ENCODE results near the gene ARIH2. TPM values are rescaled to one million over a fixed set of nuclear protein-coding genes. Genes with fewer than 3 reads are reported as not detected.
A peak's percentile ranks its signal among the peaks of the same experiment; 100 is the strongest.

ARIH2 gene
- total and polyA plus RNA-seq, 9 of the 15 experiments (the other 6 are each of a cell fraction or from before 2014, with no cell fraction given), result 27.0 to 120 (median 108) TPM

DNA sequence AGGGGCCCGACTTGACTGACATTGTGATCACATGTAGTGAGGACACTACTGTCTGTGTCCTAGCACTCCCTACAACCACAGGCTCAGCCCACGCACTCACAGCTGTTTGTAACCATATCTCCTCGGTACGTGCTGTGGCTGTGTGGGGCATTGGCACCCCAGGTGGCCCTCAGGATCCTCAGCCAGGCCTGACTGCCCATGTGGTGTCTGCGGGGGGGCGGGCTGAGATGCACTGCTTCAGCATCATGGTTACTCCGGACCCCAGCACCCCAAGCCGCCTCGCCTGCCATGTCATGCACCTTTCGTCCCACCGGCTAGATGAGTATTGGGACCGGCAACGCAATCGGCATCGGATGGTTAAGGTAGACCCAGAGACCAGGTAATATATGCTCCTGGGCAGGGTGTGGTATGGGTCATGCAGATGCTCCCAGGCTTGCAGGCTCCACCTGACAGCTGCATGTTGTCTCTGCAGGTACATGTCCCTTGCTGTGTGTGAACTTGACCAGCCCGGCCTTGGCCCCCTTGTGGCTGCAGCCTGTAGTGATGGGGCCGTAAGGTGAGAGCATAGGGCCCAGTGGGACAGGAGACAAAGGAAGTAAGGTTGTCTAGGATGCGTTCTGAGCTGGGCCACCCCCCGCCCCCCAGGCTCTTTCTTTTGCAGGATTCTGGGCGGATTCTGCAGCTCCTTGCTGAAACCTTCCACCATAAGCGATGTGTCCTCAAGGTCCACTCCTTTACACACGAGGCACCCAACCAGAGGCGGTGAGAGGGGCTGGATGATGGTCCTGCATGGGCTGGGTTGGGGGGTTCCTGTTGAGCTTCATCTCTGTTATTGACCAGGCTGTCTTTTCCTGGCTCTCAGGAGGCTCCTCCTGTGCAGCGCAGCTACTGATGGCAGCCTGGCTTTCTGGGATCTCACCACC is 95.4 kb downstream of the ARIH2 start (continued):
- TF ChIP-seq, protein P1, sequence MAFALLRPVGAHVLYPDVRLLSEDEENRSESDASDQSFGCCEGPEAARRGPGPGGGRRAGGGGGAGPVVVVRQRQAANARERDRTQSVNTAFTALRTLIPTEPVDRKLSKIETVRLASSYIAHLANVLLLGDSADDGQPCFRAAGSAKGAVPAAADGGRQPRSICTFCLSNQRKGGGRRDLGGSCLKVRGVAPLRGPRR (CRISPR knock-in tag; IDR thresholded peaks at IDR 0.05), result no peak
- TF ChIP-seq, protein P2, sequence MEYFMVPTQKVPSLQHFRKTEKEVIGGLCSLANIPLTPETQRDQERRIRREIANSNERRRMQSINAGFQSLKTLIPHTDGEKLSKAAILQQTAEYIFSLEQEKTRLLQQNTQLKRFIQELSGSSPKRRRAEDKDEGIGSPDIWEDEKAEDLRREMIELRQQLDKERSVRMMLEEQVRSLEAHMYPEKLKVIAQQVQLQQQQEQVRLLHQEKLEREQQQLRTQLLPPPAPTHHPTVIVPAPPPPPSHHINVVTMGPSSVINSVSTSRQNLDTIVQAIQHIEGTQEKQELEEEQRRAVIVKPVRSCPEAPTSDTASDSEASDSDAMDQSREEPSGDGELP (CRISPR knock-in tag; IDR thresholded peaks at IDR 0.05; ENCODE audit: borderline replicate concordance), result peak; percentile 83
- TF ChIP-seq XRCC4 (IDR thresholded peaks at IDR 0.05; ENCODE audit: extremely low read depth, insufficient read depth, insufficient read length) (no peak), PCBP1 (IDR thresholded peaks at IDR 0.05; ENCODE audit: low read depth, low read length, poor library complexity, severe bottlenecking) (no peak), ZNF146 (CRISPR knock-in tag; IDR thresholded peaks at IDR 0.05; ENCODE audit: unreplicated experiment) (no peak), RAD21 (CRISPR knock-in tag; conservative IDR thresholded peaks at IDR 0.05 in 1 of 2, IDR thresholded peaks at IDR 0.05 in 1 of 2) (peak in 1 of 2 experiments; percentile 51; a peak in 2 of 4 replicates), ZNF717 (CRISPR knock-in tag; IDR thresholded peaks at IDR 0.05) (no peak), SP2 (IDR thresholded peaks at IDR 0.05; ENCODE audit: extremely low read depth, low read depth, low read length, poor library complexity, severe bottlenecking) (no peak), RBBP5 (IDR thresholded peaks at IDR 0.05; ENCODE audit: borderline replicate concordance, insufficient read depth, low read length, poor library complexity, severe bottlenecking) (no peak), SMC3 (conservative IDR thresholded peaks at IDR 0.05; ENCODE audit: insufficient read depth, low read depth, low read length) (peak; percentile 68), ZC3H11A (IDR thresholded peaks at IDR 0.05; ENCODE audit: low read depth, low read length) (no peak), CHD2 (IDR thresholded peaks at IDR 0.05; ENCODE audit: low read depth, low read length) (0 out of 2 replicates have a peak, but pooled peaks have one; percentile 13), MYNN (IDR thresholded peaks at IDR 0.05) (0 out of 2 replicates have a peak, but pooled peaks have one; percentile 41), MYNN (CRISPR knock-in tag; IDR thresholded peaks at IDR 0.05) (no peak), POLR2G (IDR thresholded peaks at IDR 0.05; ENCODE audit: low read depth, low read length) (peak; percentile 60), ZNF75A (CRISPR knock-in tag; IDR thresholded peaks at IDR 0.05) (no peak)
- TF ChIP-seq, protein P3, sequence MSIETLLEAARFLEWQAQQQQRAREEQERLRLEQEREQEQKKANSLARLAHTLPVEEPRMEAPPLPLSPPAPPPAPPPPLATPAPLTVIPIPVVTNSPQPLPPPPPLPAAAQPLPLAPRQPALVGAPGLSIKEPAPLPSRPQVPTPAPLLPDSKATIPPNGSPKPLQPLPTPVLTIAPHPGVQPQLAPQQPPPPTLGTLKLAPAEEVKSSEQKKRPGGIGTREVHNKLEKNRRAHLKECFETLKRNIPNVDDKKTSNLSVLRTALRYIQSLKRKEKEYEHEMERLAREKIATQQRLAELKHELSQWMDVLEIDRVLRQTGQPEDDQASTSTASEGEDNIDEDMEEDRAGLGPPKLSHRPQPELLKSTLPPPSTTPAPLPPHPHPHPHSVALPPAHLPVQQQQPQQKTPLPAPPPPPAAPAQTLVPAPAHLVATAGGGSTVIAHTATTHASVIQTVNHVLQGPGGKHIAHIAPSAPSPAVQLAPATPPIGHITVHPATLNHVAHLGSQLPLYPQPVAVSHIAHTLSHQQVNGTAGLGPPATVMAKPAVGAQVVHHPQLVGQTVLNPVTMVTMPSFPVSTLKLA (conservative IDR thresholded peaks at IDR 0.05), result no peak
- TF ChIP-seq, protein P4, sequence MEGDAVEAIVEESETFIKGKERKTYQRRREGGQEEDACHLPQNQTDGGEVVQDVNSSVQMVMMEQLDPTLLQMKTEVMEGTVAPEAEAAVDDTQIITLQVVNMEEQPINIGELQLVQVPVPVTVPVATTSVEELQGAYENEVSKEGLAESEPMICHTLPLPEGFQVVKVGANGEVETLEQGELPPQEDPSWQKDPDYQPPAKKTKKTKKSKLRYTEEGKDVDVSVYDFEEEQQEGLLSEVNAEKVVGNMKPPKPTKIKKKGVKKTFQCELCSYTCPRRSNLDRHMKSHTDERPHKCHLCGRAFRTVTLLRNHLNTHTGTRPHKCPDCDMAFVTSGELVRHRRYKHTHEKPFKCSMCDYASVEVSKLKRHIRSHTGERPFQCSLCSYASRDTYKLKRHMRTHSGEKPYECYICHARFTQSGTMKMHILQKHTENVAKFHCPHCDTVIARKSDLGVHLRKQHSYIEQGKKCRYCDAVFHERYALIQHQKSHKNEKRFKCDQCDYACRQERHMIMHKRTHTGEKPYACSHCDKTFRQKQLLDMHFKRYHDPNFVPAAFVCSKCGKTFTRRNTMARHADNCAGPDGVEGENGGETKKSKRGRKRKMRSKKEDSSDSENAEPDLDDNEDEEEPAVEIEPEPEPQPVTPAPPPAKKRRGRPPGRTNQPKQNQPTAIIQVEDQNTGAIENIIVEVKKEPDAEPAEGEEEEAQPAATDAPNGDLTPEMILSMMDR (IDR thresholded peaks at IDR 0.05 in 2 of 3, conservative IDR thresholded peaks at IDR 0.05 in 1 of 3; ENCODE audit: insufficient read depth in 2 of 3, low read depth in 1 of 3, low read length in 3 of 3), result peak; percentile 61 to 71 (median 71)
- TF ChIP-seq, protein P5, sequence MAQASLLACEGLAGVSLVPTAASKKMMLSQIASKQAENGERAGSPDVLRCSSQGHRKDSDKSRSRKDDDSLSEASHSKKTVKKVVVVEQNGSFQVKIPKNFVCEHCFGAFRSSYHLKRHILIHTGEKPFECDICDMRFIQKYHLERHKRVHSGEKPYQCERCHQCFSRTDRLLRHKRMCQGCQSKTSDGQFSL (CRISPR knock-in tag; IDR thresholded peaks at IDR 0.05), result 0 out of 2 replicates have a peak, but pooled peaks have one; percentile 30
- TF ChIP-seq, protein P5 (tag; IDR thresholded peaks at IDR 0.05), result no peak
